ENCODE data around the gene PCK2.

PCK2 gene

GRCh38 chr14:24079491-24080141 is 14.5 kb upstream of the PCK2 start:
- H3K79me2 ChIP-seq: no peaks in the 10 kb centered on the region
- no peak for TF ChIP-seq CTCF (IDR thresholded peaks at IDR 0.05)
- no peak overlapping the region for H3K9ac ChIP-seq
- no peaks in the 10 kb centered on the region for H3K9me3 ChIP-seq (ENCODE audit: control insufficient read depth, low read length)
- peaks cover 34% of the 10 kb centered on the region for H3K4me1 ChIP-seq
- no peak overlapping the region for H3K4me3 ChIP-seq (ENCODE audit: low read depth, low read length)
- no peaks in the 10 kb centered on the region for H3K36me3 ChIP-seq (ENCODE audit: control insufficient read depth, insufficient read depth, low read length)
- no peaks in the 10 kb centered on the region for H3K27me3 ChIP-seq (ENCODE audit: control insufficient read depth, insufficient read depth, low read length)
- H2AFZ ChIP-seq: peak overlapping the region; percentile 31
- peak overlapping the region; percentile 97 for H3K27ac ChIP-seq
- no peak overlapping the region for H3K4me2 ChIP-seq (ENCODE audit: low read length)

GRCh38 chr14:24080142-24080530 is 14.0 kb upstream of the PCK2 start:
- Histone ChIP-seq H2AFZ (peak overlapping the region; percentile 31), H3K36me3 (ENCODE audit: control insufficient read depth, insufficient read depth, low read length) (no peaks in the 10 kb centered on the region), H3K79me2 (no peaks in the 10 kb centered on the region), H3K9ac (no peak overlapping the region), H3K4me1 (peaks cover 32% of the 10 kb centered on the region), H3K27me3 (ENCODE audit: control insufficient read depth, insufficient read depth, low read length) (no peaks in the 10 kb centered on the region), H3K4me2 (ENCODE audit: low read length) (no peak overlapping the region), H3K9me3 (ENCODE audit: control insufficient read depth, low read length) (no peaks in the 10 kb centered on the region), H3K4me3 (ENCODE audit: low read depth, low read length) (no peak overlapping the region), H3K27ac (peak overlapping the region; percentile 97)
- TF ChIP-seq CTCF (IDR thresholded peaks at IDR 0.05): no peak

GRCh38 chr14:24080888-24081738 is 13.0 kb upstream of the PCK2 start:
- Histone ChIP-seq H3K4me1 (peaks cover 25% of the 10 kb centered on the region), H3K79me2 (no peaks in the 10 kb centered on the region), H3K9me3 (ENCODE audit: control insufficient read depth, low read length) (no peaks in the 10 kb centered on the region), H3K36me3 (ENCODE audit: control insufficient read depth, insufficient read depth, low read length) (no peaks in the 10 kb centered on the region), H3K9ac (peak overlapping the region; percentile 92), H3K27me3 (ENCODE audit: control insufficient read depth, insufficient read depth, low read length) (no peaks in the 10 kb centered on the region), H2AFZ (peak overlapping the region; percentile 96), H3K4me3 (ENCODE audit: low read depth, low read length) (peak overlapping the region; percentile 61), H3K4me2 (ENCODE audit: low read length) (peak overlapping the region; percentile 85), H3K27ac (peak overlapping the region; percentile 97)
- no peak for TF ChIP-seq CTCF (IDR thresholded peaks at IDR 0.05)

- Histone ChIP-seq H3K27me3 (ENCODE audit: control insufficient read depth, insufficient read depth, low read length) (no peaks in the 10 kb centered on the region), H3K27ac (peak overlapping the region; percentile 97), H3K9ac (peak overlapping the region; percentile 92), H2AFZ (peak overlapping the region; percentile 96), H3K4me1 (peaks cover 24% of the 10 kb centered on the region), H3K36me3 (ENCODE audit: control insufficient read depth, insufficient read depth, low read length) (no peaks in the 10 kb centered on the region), H3K79me2 (no peaks in the 10 kb centered on the region), H3K4me2 (ENCODE audit: low read length) (peak overlapping the region; percentile 85), H3K9me3 (ENCODE audit: control insufficient read depth, low read length) (no peaks in the 10 kb centered on the region), H3K4me3 (ENCODE audit: low read depth, low read length) (peak overlapping the region; percentile 61)
- TF ChIP-seq CTCF (IDR thresholded peaks at IDR 0.05): no peak
These were observed 12.3 kb upstream of the PCK2 start for GRCh38 chr14:24081739-24082211.

All from parathyroid adenoma (tissue), 2 donors.